ENCODE measurements around the gene PSMC5. TPM values are rescaled to one million over a fixed set of nuclear protein-coding genes. Genes with fewer than 3 reads are reported as not detected.

Gene PSMC5
- total and polyA plus RNA-seq, 9 of the 15 experiments (the other 6 are each of a cell fraction or from before 2014, with no cell fraction given) = 89.2 to 393 (median 161) TPM

- TF ChIP-seq RREB1 (CRISPR knock-in tag; IDR thresholded peaks at IDR 0.05) = peak; percentile 93
- peak; percentile 64 to 93 (median 75); a peak in 4 of 6 replicates for TF ChIP-seq ZBTB11 (CRISPR knock-in tag; IDR thresholded peaks at IDR 0.05)
- TF ChIP-seq ZBTB33 (CRISPR knock-in tag; IDR thresholded peaks at IDR 0.05) = no peak; the same call in 1 of the 2 replicates
- TF ChIP-seq, protein P1, sequence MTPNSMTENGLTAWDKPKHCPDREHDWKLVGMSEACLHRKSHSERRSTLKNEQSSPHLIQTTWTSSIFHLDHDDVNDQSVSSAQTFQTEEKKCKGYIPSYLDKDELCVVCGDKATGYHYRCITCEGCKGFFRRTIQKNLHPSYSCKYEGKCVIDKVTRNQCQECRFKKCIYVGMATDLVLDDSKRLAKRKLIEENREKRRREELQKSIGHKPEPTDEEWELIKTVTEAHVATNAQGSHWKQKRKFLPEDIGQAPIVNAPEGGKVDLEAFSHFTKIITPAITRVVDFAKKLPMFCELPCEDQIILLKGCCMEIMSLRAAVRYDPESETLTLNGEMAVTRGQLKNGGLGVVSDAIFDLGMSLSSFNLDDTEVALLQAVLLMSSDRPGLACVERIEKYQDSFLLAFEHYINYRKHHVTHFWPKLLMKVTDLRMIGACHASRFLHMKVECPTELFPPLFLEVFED (CRISPR knock-in tag; conservative IDR thresholded peaks at IDR 0.05) = no peak
- TF ChIP-seq ZNF274 (IDR thresholded peaks at IDR 0.05; ENCODE audit: borderline replicate concordance, low read depth, low read length) = no peak
- TF ChIP-seq, protein P2, sequence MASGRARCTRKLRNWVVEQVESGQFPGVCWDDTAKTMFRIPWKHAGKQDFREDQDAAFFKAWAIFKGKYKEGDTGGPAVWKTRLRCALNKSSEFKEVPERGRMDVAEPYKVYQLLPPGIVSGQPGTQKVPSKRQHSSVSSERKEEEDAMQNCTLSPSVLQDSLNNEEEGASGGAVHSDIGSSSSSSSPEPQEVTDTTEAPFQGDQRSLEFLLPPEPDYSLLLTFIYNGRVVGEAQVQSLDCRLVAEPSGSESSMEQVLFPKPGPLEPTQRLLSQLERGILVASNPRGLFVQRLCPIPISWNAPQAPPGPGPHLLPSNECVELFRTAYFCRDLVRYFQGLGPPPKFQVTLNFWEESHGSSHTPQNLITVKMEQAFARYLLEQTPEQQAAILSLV (tag; IDR thresholded peaks at IDR 0.05) = no peak
- TF ChIP-seq HDAC8 (tag; IDR thresholded peaks at IDR 0.05) = no peak
- TF ChIP-seq SNIP1 (IDR thresholded peaks at IDR 0.05; ENCODE audit: low read depth) = no peak
- TF ChIP-seq HNRNPK (IDR thresholded peaks at IDR 0.05; ENCODE audit: low read depth, low read length, poor library complexity, severe bottlenecking) = no peak
These were observed at the start of gene PSMC5, which contains the start of gene FTSJ3 (continued) for GRCh38 chr17:63827002-63827800.

Measured in K562 (cell line).